GM12891 (cell line): ENCODE data around the gene POLDIP2.

ENCODE experiments used
- DNase-seq: peaks from one replicate; pipeline ENCODE4 v3.0.0; 2011; ENCODE audit warnings: low spot score; ENCODE audit not compliant: insufficient read length
- FAIRE-seq: peaks from 2 replicates; lab custom pipeline; 2011; peaks lifted over from hg19 to GRCh38; lab: Jason Lieb, UNC
- PAX5 ChIP-seq: IDR thresholded peaks from 2 replicates; pipeline ENCODE4 v1.6.1; 2011; ENCODE audit warnings: low read length, moderate library complexity, mild to moderate bottlenecking; ENCODE audit not compliant: insufficient read depth, severe bottlenecking
- POLR2A ChIP-seq: IDR thresholded peaks from 2 replicates; pipeline ENCODE4 v1.6.1; 2011; ENCODE audit warnings: low read depth, low read length, control low read depth
- POLR2AphosphoS5 ChIP-seq: IDR thresholded peaks from 2 replicates; pipeline ENCODE4 v1.6.1; 2011; ENCODE audit warnings: low read depth, low read length, control low read depth
- POU2F2 ChIP-seq: IDR thresholded peaks from 2 replicates; pipeline ENCODE4 v1.6.1; 2011; ENCODE audit warnings: low read depth, mild to moderate bottlenecking, control low read depth, low read length, moderate library complexity
- SPI1 ChIP-seq: IDR thresholded peaks from 2 replicates; pipeline ENCODE4 v1.6.1; 2011; ENCODE audit warnings: low read depth, low read length, control low read depth
- TAF1 ChIP-seq: IDR thresholded peaks from 2 replicates; pipeline ENCODE4 v1.6.1; 2011; ENCODE audit warnings: low read depth, low read length, control low read depth

The POLDIP2 gene

DNA sequence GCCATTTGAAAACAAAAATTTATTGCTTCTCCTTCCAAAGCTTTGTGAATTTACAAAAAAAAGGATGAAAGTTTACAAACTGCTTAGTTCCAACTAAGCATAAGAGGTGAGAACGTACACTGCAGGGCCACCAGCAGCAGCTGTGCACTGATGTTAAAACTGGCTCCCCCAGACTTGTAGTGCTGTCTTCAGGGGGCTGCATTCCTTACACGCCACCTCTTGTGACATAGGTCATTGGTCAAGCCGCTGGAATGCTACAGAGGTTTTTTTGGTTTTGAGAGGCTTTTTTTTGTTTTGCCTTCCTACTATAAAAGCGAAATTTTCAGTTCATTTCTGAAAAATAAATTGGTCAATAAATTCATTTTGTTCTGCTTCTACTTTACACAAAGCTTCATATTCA lies 29.0 kb downstream of the POLDIP2 start:
- no peak for FAIRE-seq
- TF ChIP-seq POLR2AphosphoS5, result no peak
- no peak for TF ChIP-seq SPI1
- TF ChIP-seq POLR2A, result no peak
- TF ChIP-seq POU2F2, result no peak
- TF ChIP-seq TAF1, result no peak
- no peak for TF ChIP-seq PAX5
- no peak for DNase-seq

DNA sequence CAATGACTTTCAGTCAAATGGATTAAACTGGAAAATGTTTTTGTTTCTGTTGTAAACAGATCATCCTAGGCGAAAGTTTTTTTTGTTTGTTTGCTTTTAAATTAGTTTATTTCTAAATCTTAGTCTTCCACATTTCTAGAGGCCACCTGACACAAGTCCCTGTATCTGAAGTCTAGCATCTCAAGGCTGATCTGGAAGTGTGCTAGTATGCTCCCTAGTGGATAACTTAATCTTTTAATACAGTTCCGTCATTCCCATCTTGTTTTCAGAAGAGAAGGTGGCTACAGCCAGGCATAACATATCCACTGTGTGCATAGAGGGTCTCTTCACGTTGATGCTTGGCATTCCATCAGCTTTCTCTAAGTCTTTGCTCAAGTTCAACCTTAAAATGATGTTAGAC lies 29.6 kb downstream of the POLDIP2 start:
- DNase-seq, result no peak
- no peak for FAIRE-seq
- TF ChIP-seq POLR2AphosphoS5 (no peak), PAX5 (no peak), SPI1 (no peak), TAF1 (no peak), POU2F2 (no peak), POLR2A (no peak)

DNA sequence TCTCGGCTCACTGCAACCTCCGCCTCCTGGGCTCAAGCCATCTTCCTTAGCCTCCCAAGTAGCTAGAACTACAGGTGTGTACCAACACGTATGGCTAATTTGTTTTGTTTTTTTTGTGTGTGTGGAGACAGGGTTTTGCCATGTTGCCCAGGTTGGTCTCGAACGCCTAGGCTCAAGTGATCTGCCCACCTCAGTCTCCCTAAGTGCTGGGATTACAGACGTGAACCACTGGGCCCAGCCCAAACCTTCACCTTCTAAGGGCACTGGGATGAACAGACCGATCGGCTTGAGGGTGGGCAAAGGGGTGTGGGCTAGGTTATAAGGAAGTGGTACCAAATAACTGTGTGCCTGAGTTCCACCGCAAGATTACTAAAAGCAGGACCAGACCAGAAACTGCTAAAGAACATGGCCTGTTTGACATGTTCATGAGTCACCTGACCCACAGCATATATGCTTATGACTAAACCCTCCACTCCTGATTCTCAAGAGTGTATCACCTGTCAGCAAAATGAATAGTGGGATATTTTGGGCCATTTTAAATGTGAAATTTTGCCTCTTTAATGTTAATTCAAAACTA lies 30.2 kb downstream of the POLDIP2 start:
- FAIRE-seq (peak; percentile 80), DNase-seq (no peak)
- TF ChIP-seq SPI1 (peak; percentile 87), PAX5 (no peak), POLR2AphosphoS5 (no peak)

GRCh38 chr17:28326114-28326513 lies 31.2 kb downstream of the POLDIP2 start:
- no peak for DNase-seq
- no peak for FAIRE-seq
- TF ChIP-seq TAF1, result no peak
- no peak for TF ChIP-seq PAX5
- no peak for TF ChIP-seq POLR2AphosphoS5
- no peak for TF ChIP-seq POU2F2
- no peak for TF ChIP-seq POLR2A
- no peak for TF ChIP-seq SPI1

DNA sequence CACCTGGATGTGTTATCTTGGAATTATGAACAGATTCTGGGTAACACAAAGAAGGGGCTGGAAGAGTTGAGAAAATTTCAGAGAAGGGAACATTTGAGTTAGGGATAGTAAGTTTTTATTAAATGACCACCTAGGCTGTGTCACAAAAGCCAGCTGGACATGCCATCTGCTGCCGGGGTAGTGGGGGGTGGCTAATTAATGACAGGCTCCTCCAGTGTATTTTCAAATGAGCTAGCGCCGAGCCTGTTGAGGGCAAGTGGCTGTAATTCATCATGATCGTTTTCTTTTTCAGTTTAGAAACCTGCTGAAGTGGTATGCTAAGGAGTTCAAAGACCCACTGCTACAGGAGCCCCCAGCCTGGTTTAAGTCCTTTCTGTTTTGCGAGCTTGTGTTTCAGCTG lies 32.1 kb downstream of the POLDIP2 start:
- no peak for FAIRE-seq
- no peak for DNase-seq

DNA sequence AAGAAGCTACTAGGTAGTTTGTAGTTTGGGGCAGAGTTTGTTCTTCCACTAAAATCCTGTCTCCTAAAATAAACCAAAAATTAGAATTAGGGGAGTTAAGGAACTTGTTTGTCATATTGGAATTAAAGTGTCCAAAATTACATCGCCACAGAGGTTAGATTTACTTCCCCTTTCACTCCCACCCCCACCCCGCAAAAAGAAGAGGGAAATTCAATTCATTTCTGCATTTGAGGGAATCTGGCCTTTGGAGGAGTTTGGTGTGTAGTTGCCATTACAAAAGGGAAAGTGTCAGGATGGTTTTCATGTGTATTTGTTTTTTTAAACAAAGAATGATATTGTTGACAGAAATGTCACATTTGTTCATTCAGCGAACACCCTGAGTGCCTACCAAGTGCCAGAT lies 32.5 kb downstream of the POLDIP2 start:
- TF ChIP-seq POLR2A, result no peak
- TF ChIP-seq POU2F2, result no peak
- TF ChIP-seq SPI1, result no peak
- no peak for TF ChIP-seq TAF1
- TF ChIP-seq POLR2AphosphoS5, result no peak
- no peak for TF ChIP-seq PAX5
- DNase-seq, result no peak
- FAIRE-seq, result no peak

More for the DNA sequence above, 32.1 kb downstream of the POLDIP2 start:
- no peak for TF ChIP-seq POLR2A
- TF ChIP-seq POLR2AphosphoS5, result no peak
- no peak for TF ChIP-seq TAF1
- no peak for TF ChIP-seq POU2F2
- no peak for TF ChIP-seq SPI1
- TF ChIP-seq PAX5, result no peak

DNA sequence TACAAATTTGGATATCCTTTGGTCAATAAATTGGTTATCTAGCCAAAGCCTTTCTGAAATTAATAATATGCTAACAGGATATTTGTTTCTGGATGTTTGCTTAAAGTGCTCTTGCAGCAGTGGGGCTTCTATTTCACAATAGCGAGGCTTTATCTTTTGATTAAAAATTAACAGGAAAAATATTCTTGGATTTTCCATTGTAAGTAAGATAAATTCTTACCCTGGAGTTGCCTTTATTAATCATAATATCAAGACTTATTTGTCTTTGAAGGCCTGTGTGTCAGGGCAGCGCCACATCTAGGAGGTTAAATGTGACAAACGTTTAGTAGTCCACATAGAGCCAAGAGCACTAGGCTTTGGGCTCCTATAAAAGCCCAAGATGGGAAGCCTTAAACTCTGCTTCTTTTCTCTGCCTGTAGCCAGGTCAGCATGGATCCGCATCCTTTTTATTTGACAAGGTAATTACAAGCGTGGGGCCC lies 33.0 kb downstream of the POLDIP2 start:
- FAIRE-seq (no peak), DNase-seq (no peak)
- no peak for TF ChIP-seq PAX5
- no peak for TF ChIP-seq SPI1
- no peak for TF ChIP-seq POLR2A

- no peak for TF ChIP-seq SPI1
- no peak for TF ChIP-seq POU2F2
- TF ChIP-seq POLR2AphosphoS5, result no peak
- no peak for TF ChIP-seq PAX5
- no peak for TF ChIP-seq TAF1
- TF ChIP-seq POLR2A, result no peak
- DNase-seq, result no peak
- no peak for FAIRE-seq
Observed at GRCh38 chr17:28320215-28321061, 36.9 kb downstream of the POLDIP2 start.

DNA sequence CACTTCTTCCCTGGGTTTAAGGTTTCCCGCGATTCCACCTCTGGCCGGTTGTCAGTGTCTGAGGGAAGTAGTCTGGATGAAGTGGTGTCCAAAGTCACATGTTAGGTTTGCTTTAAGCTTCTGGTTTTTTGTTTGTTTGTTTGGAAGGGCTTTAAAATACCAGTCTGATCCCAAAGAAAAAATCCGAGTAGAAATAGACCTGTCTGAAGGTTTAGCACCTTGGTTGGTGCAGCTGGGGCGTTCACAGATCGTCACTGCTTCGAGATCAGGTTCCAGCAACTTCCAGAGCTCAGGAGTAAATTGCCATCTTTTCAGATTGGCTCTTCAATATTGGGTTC lies 37.8 kb downstream of the POLDIP2 start:
- TF ChIP-seq POLR2A, result no peak
- FAIRE-seq, result no peak
- no peak for DNase-seq

DNA sequence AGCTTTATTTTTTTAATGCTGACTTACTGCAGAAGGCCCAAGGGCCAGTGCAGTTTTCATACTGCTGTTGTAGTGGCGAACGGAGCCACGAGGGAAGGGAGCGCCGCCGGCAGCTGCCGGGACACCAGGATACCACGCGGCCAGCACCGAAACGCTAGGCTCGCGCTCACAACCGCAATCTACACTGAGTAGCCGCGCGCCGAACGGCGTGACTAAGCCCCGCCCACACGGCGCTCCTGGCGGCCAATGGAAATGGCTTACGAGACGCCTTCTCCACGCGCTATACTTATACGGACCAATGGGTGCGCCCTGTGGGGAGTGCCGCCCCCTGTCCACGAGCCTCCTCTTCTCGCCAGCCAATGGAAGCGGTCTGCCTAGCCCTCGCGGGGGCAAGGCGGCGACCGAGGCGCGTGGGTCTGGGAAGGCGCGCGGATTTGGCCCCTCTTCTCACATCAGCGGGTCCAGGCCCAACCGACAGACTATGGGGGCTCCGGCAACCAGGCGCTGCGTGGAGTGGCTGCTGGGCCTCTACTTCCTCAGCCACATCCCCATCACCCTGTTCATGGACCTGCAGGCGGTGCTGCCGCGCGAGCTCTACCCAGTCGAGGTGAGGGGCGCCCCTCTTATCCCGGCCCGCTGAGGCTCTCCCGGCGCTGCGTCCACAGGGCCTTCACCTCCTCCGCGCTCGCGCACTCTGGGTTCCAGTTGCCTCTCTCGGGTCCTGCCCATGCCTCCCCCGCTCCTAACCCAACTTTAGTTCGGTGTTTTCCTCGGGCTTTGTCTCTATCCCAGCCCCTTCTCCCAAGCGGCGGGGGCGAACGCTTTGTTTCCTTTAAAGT lies 38.3 kb downstream of the POLDIP2 start, which contains the start of gene TMEM97:
TSS of gene TMEM97 (plus strand) at position 442 of the 839 bp plus-strand sequence. CDS start at position 482, 40 bp downstream.
- DNase-seq (peak; percentile 93), FAIRE-seq (peak; percentile 97)

More for the DNA sequence above, 38.3 kb downstream of the POLDIP2 start, which contains the start of gene TMEM97:
- TF ChIP-seq POLR2A (peak; percentile 71; the same call in 1 of the 2 replicates), TAF1 (peak; percentile 58), PAX5 (peak; percentile 20), SPI1 (no peak), POU2F2 (no peak; the same call in 1 of the 2 replicates), POLR2AphosphoS5 (peak; percentile 62)
